Stimulated activated CD4-positive, alpha-beta T cell treated with anti-CD3 and anti-CD28 coated beads, Interleukin-4, amount 100 ng/mL, for 48 hours (primary cell): ENCODE measurements around the gene STAU1.
"Not testable (repeated sequence)": the region's sequence is repeated elsewhere in the genome, so short reads cannot be mapped to it uniquely, and the experiment has no call there.

ENCODE experiments used
- DNase-seq, 2 donors: peaks; one replicate each; pipeline ENCODE4 v3.0.0-alpha.2; 2020; ENCODE audit warnings: low read depth in 2 of 2

STAU1 gene

GRCh38 chr20:49166534-49167449 is 21.3 kb downstream of the STAU1 start:
- DNase-seq: no peak

DNA sequence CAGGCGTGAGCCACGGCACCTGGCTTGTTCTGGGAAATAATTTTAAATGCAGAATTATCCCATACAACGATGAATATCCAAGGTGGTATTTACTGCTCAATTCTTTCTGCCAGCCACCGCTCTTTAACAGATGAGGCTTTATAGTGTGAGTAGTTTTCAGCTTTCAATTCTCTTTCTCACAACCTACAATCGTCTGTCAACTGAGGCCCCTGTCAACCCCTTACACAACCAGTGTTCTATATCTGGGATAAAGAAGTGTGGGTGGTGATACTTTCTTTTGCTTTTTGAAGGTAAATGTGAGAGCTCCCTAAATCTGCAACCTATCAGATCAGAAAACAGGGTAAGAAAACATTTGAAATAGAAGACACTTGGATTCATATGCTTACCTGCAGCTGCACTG is 22.5 kb downstream of the STAU1 start:
- DNase-seq: no peak

DNA sequence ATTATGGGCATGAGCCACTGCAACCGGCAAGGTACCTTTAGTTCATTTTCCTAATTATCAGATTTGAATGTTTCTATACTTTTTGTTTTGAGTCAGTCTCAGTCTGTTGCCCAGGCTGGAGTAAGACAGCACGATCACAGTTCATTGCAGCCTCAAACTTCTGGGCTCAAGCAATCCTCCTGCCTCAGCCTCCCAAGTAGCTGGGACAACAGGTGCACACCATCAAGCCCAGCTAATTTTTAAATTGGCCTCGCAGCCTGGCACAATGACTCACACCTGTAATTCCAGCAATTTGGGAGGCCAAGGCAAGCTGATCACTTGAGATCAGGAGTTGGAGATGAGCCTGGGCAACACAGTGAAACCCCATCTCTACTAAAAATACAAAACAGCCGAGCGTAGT is 24.4 kb downstream of the STAU1 start:
- DNase-seq: no peak

DNA sequence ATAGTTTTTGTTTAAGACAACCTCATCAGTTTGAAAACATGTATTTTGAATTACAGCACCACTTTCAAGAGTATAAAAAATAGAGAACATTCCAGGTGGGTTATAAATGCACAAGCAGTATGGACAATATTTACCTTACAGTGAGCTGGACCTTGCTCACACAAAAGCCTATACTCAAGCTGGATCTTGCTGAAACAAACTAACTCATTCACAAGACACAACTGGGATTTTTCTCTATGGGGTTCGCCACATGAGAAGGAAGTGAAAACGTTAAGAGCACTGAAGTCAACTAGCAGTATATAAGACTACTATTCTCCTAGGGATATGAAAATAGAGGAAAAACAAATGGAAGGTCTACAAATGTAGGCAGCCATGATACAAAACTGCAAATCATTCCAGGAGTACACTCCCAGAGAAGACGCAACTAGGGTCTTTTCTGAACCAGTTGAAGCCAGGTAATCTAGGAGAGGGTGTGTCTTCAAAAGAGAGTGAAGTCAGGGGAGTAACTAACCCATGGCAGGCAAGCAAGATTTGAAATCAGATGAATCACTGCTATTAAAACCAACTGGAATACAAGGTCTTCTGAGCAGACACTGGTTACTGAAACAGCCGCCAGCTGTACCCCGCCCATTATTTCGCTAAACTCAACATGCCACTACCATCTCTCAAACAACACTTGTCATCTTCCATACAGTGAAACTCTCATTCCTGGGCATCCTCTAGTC is 26.5 kb downstream of the STAU1 start:
- DNase-seq: no peak

- no peak for DNase-seq
Observed at GRCh38 chr20:49160057-49160929, 27.8 kb downstream of the STAU1 start.

DNA sequence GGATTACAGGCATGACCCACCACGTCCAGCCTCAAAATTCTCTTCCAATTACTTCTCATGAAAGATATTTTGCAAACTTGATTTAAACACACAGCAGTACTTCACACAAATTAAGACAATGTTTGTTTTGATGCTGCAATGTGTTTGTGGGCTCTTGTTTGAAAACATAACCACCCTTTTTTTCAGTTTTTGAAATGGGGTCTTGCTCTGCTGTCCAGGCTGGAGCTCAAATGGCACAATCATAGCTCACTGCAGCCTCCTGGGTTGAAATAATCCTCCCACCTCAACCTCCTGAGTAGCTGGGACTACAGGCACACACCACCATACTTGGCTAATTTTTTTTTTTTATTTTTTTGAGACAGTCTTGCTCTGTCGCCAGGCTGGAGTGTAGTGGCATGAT is 31.0 kb downstream of the STAU1 start:
- DNase-seq: no peak

DNA sequence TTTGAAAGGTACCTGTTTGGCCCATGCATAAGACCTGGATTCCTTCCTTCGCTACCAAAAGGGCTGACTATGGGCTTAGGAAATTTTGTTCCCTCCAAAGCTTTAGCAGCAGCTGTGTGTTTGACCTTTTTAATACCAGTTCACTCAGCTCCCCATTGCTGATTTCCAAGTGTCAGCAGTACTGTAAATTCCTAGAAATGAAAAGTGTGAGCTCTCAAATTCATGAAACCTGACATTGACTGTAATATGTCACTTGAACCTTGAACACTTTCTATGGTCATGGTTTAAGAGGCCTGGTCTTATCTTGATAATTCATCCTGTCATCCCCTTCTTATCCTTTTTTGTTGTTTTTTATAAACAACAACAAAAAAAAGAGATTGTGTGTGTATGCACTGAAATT is 31.7 kb downstream of the STAU1 start:
- DNase-seq: no peak

GRCh38 chr20:49151436-49151835 is 36.7 kb downstream of the STAU1 start:
- DNase-seq: no peak

DNA sequence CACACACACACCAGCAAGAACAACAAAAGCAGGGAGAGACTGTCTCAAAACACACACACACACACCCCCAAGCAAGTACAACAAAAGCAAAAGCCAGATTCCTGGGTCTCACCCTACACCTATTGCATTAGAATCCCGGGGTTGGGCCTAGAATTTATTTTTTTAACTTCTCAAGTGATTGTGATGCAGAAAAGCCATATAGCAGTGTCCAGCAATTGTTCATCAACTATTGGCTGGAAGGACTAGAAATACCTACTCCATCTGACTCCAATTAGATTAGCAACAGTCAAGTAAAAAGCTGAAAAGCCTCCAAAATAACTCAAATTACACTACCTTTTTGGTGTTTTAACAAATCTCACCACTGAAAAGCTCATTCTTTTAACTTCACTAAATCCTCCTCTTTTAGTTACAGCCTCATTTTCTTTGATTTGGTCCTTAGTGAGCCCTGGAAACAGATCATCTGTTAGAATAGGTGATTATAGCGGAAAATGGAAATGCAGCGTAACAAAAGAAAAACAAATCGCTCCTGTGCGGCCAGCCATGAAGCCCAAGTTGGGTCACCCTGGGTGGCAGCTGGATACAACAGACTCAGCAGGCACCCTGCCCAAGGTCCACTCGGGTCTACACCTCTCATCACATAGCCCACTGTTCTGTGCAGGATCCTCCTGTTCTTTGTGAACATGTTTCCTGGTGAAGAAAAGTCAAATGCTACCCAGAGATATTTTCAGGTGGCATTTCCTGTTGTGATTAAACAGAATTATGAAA is 38.7 kb downstream of the STAU1 start:
- no peak for DNase-seq

DNA sequence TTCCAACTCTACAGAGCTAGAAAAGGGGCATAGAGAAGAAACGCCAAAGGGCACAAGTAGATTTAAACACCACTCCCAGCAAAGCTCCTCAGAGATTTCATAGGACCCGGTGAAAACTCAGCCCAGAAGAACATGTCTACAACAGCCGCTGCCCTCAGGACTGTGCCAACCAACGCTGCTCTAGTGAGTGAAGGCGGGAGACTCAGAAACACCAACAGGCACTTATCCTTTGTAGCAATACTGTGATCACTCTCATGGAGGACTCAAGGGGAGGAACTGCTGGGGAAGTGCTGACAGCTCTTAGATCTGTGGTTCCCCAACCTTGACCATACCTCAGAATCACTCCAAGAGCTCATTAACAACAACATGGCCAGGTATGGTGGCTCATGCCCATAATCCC is 39.5 kb downstream of the STAU1 start:
- no peak for DNase-seq

GRCh38 chr20:49147296-49147695 is 40.8 kb downstream of the STAU1 start:
- DNase-seq: no peak

GRCh38 chr20:49146442-49147225 is 41.5 kb downstream of the STAU1 start:
- no peak for DNase-seq

DNA sequence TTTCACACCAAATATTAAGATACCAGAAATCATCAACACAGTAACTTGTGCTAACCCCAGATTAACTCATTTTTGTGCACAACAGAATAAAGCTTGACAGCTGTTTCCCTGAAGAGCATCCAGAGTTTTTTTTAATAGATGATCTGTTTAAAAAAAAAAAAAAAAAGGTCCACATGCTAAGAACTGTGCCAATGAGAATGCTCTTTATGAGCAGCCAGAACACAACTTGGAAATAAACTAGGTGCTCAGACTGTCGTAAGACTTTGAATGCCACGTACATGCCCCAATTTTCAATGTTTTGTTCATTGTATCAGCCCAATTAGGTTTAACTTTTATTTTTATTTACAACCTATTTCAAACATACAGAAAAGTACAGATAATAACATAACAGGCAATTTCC is 47.3 kb downstream of the STAU1 start:
- no peak for DNase-seq

DNA sequence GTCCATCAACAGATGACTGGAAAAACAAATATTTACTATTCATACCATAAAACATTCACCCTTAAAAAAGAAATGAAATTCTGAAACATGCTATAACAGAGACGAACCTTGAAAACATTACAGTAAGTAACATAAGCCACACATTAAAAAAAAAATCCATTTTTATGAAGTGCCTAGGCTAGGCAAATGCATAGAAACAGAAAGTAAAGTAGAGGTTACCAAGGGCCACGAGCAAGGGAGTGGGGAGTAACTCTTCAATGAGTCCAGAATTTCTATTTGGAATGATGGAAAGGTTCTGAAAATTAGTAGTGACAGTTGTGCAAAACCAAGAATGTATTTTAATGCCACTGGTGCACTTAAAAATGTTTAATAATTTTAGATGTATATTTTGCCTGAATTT is 47.7 kb downstream of the STAU1 start:
- DNase-seq: no peak

- DNase-seq: no peak
Observed at GRCh38 chr20:49138431-49138830, 49.7 kb downstream of the STAU1 start.

DNA sequence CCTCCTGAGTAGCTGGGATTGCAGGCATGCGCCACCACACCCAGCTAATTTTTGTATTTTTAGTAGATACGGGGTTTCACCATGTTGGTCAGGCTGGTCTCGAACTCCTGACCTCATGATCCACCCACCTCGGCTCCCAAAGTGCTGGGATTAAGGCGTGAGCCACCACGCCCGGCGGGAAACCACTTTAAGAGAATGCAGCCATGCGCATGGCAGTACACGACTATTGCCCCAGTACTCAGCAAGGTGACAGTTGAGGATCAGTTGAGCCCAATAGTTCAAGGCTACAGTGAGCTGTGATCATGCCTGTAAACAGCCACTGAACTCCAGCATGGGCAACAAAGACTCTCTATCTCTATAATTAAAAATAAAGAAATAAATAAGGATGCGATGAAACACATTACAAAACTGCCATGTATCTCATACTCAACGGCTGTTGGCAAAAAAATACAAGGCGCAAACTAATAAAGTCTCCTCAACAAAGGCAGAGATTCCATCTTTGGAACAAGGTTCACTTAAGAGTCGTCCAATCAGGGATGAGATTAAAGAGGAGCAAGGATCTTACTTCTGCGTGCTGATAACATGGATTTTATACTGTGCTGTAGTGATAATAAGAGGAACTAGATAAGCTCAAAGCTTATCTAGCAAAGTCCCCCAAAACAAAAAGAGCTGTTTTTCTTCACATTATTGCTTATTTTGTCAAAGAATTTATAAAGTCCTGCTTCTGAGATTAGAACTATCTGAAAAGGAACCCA is 51.1 kb downstream of the STAU1 start:
- no peak for DNase-seq

DNA sequence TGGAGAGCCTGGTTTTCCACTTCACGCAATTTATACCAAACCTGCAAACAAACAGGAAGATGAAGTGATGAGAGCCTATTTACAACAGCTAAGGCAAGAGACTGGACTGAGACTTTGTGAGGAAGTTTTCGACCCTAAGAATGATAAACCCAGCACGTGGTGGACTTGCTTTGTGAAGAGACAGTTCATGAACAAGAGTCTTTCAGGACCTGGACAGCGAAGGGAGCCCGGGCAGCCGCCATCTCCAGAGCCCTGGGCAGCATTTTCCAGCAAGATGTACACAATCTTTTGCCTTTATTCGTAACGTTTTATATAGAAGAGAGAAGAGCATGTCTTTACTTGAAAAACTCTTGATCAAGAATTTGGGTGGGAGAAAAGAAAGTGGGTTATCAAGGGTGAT is 53.3 kb downstream of the STAU1 start:
- not testable (repeated sequence) for DNase-seq

DNA sequence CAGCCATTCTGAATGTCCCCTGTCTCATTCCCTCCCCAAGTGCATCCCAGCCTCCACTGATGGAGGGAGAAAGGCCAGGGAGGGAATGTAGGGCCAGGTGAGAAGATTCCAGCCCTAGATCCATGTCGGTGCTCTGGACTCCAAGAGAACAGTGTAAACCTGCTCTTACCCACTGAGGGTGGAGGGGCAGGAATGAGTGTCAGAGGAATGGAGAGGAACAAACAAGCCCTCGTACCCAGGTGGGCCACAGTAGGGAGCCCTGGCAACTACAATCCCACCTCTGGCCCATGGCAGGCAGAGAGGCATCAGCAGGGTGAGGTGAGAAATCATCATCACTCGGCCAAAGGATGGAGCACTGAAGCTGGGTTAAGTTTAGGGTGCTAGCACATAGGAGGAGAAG is 54.6 kb downstream of the STAU1 start:
- DNase-seq: no peak

- DNase-seq: no peak
Observed at GRCh38 chr20:49132995-49133478, 55.1 kb downstream of the STAU1 start.

GRCh38 chr20:49123982-49124381 is 64.2 kb downstream of the STAU1 start:
- no peak for DNase-seq
